ENCODE data around the gene VEGFB.
A peak's percentile ranks its signal among the peaks of the same experiment; 100 is the strongest.
"Not testable (repeated sequence)": the region's sequence is repeated elsewhere in the genome, so short reads cannot be mapped to it uniquely, and the experiment has no call there.

The VEGFB gene

DNA sequence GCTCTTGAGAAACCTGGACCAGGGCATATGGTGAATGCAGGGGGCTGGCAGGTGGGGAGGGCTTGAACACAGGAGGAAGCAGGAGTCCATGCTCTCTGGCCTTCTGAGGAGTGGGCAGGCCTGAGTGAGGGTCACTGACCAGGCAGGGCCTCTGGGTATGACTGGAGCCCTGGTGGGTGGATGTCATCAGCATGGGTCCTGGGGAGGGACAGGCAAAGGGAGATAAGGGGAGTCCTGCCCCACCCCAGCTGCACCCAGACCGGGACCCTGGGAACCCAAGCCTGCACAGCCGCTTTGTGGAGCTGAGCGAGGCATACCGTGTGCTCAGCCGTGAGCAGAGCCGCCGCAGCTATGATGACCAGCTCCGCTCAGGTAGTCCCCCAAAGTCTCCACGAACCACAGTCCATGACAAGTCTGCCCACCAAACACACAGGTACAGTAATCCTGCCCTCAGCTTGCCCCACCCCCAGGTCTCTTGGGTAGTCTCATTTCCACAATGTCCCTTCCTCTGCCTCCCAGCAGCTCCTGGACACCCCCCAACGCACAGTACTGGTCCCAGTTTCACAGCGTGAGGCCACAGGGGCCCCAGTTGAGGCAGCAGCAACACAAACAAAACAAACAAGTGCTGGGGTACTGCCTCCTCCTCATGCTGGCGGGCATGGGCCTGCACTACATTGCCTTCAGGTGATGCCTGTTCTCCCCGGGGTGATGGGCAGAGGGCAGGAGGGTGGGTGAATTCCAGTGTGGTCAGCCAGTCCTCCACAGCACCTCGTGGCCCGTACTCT lies 2.0 kb upstream of the VEGFB start:
- no peak for FAIRE-seq

DNA sequence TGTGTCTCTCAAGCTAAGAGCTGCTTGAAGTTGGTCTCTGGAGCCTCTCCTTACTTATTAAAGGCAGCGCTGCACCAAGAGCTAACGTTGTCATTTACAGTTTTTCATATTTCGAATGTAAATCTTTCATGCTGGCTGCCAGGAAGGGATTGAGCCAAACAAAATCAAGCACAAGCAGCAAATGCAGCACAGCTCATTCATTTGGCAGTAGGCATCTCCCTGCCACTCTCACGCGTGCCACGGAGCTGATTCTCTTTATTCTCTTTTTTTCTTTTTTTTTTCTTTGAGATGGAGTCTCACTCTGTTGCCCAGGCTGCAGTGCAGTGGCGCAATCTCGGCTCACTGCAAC lies 1.4 kb upstream of the VEGFB start:
- no peak for FAIRE-seq

DNA sequence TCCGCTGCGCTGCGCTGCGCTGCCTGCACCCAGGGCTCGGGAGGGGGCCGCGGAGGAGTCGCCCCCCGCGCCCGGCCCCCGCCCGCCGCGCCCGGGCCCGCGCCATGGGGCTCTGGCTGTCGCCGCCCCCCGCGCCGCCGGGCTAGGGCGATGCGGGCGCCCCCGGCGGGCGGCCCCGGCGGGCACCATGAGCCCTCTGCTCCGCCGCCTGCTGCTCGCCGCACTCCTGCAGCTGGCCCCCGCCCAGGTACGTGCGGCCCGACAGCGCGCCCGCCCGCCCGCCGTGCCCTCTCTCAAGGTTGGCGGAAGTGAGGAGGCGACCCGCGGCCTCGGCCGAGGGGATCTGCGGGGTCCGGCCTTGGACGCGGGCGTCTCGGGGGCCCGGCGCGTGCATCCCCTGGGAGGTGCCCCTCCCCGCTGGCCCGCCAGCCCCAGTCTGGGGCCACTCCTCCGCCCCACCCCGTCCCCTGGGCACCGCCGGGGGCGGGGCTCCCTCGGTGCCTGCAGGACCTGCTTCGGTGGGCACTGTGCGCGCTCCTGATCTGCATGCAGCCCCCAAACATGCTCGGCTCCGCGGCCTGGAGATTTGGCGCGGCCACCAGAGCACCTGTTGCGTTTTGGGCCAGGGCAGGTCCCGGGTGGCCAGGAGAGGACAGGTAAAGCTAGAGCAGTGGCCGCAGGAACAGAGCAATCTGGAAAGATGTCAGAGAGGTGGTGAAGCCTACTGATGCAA lies 429 bp downstream of the VEGFB start:
- FAIRE-seq = no peak

DNA sequence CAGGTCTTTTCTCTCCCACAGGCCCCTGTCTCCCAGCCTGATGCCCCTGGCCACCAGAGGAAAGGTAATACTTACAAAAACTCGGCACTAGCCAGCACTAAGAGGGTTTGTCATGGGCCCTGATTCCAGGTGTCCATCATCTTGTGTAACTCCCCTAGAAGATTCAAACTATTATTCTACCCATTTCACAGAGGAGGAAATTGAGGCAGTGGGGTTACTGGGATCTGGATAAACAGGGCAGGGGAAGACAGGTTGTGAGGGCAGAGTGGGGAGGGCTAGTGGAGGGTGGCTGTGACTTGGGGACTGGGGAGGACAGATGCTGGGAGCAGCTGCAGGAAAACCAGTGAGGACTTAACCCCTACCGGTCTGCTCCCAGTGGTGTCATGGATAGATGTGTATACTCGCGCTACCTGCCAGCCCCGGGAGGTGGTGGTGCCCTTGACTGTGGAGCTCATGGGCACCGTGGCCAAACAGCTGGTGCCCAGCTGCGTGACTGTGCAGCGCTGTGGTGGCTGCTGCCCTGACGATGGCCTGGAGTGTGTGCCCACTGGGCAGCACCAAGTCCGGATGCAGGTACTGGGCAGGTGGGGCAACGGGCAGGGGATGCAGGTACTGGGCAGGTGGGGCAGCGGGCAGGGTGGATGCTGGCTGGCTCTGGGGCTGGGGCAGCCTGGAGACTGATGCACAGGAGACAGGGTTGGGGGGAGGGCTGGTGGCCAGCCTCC lies 1.2 kb downstream of the VEGFB start:
- no peak for FAIRE-seq

DNA sequence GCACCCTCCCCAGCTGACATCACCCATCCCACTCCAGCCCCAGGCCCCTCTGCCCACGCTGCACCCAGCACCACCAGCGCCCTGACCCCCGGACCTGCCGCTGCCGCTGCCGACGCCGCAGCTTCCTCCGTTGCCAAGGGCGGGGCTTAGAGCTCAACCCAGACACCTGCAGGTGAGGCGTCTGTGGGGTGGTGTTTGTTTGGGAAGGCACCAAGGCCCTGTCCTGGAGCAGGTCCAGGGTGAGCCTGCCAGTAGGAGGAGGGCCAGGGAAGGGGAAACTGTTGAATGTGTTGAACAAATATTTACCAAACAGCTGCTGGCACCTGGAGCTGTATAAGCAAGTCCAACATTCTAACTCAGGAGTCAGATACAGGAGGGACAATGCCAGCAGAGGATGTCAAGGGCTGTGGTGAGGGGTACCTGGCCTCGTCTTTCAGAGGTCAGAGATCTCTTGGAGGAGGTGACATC lies 3.1 kb downstream of the VEGFB start:
- FAIRE-seq = no peak

DNA sequence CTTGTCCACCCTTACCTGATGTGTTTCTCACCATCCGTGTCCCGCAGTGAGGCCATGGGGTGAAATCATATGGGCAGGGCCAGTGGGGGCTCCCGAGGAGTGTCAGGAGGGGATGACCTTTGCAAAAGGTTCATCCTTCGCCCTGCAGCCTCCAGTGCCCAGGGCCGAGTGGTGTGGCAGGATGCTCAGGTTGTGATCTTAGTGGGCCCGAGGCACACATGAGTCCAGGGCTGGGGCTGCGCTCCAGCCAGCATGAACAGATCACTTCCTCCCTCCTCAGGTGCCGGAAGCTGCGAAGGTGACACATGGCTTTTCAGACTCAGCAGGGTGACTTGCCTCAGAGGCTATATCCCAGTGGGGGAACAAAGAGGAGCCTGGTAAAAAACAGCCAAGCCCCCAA lies 3.7 kb downstream of the VEGFB start:
- FAIRE-seq = no peak

DNA sequence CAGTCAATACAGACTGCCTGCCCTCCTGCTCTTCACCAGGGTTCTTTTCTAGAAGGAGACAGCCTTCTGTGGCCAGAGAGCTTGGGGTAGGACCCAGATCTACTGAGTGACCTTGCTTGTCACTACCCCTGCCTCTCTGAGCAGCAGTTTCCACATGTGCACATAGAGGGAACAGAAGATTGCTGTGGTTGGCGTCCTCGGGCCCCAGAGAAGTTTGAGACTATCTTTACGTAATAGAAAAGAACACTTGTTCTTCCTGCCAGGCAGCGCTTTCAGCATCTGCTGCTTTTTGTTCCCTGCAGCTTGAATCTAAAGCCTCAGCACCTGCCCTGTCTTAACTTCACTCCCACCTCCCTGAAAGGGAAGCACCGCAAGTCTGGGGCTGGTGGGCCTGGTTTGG lies 4.6 kb downstream of the VEGFB start:
- FAIRE-seq = no peak

DNA sequence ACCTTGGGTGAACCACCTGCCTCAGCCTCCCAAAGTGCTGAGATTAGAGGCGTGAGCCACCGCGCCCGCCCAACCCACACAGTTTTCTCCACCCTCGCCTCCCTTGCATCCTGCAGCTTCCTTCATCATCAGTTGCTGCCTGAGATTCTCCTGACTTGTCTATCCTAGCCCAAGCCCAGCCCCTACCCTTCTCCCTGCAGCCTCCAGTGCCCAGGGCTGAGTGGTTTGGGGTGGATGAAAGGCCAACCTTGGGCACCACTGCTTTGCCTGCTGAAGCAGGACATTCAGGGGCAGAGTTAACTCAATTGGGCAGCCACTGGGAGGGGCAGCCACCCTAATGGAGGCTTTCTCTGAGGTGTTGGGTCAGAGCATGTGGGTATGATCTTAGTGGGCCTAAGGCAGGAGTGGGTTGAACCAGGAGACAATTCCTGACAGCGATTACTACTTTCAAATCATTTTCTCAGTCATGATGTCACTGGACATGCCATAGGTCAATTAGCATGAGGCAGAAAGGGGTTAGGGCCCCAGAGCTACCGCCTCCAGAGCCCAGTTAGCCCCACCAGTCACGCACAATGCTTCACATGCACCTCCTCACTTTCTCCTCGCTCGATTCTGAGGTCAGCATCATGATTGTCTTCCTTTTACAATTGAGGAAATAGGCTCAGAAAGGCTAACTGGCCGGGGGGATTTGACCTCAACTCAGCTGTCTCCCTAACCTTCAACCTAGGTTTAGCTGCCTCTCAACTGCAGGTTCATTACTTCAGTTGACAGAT lies 5.5 kb downstream of the VEGFB start:
- no peak for FAIRE-seq

DNA sequence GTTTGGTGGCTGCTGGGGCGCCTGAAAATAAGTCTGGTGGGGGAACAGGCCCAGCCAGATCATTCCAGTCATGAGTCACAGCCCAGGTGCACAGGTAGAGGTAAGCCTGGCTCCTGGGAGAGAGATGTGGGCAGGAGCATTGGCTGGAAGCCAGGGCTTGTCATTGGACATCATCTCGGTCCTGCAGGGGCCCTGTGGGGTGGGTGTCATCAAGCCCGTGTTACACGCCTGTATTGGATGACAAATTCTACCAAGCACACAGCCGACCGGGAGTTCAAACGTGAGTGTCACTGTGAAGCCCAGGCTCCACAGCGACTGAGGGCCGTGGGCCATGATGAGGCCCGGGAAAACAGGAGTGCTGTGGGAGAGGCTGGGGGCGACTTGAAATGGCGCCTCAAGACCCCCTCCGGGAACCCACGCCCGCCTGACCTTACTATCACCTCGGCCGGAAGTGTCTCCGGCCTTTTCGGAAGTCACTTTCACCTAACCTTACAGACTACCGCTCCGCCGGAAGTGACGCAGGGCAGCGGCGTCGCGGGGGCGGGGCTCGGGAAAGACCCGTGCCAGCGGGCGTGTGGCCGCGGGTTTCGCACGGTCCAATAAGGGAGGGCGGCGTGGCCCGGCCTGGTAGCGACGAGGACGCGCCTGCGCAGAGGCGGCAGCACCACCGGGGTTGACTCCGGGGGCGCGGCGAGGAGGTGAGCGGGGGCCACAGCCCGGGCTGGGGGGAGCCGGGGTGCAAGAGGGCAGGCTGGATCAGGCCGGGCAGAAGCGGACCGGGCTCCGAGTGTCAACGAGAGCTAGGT lies 6.3 kb downstream of the VEGFB start, which contains the start of gene FKBP2:
Gene FKBP2 (plus strand): TSS at position 661 of the 806 bp plus-strand sequence. CDS start 1,293 bp downstream, outside the sequence.
- no peak for FAIRE-seq

DNA sequence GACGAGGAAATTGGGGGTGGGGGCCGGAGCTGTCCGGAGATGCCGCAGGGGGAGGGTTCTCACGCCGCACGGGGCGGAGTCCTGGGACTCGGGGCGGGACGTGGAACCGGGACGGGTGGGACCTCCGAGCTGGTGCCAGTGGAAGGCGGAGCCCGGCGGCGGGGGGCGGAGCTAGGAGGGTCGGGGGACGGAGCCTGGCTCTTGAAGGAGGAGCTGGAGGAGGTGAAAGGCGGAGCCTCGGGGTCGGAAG lies 6.8 kb downstream of the VEGFB start:
- FAIRE-seq = no peak

DNA sequence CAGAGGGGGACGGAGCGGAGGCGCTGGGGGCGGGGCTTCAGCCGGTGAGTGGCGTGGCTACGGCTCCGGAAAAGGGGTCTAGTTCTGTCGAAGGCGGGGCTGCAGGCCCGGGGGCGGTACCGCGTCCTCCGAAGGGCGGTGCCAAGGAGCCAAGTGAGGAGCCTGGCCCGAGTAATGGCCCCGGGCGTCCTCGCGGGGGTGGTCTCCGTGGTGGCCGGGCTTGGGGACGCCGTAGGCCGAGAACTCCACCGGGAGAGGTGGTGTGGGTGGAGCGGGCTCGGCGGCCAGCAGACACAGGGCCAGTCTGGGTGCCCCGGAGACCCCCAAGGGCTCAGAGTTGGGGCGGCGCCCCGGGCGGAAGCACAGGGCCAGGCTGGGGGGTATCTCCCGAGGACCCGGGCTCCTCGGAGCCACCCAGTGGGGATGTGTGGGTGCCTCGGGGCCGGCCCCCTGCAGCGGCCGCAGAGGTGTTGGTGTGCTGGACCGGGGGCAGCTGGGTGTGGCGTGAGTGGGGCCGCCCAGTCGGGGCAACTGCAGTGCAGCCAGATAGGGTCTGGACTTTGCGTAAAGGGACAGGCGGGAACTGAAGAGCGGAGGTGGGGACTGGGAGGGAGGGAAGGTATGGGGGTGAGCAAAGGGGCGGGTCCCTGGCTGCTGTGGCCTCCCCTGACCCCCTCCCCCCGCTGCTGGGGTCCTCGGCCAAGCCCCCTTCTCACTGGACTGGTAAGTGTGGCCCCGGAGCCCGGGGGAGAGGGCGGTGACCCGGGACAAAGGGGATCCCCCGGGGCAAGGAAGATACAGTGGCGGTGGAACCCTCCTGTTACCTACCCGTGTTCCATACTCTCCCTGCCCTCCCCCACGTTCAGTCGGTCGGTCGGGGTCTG lies 7.3 kb downstream of the VEGFB start:
- peak; percentile 46 for FAIRE-seq

DNA sequence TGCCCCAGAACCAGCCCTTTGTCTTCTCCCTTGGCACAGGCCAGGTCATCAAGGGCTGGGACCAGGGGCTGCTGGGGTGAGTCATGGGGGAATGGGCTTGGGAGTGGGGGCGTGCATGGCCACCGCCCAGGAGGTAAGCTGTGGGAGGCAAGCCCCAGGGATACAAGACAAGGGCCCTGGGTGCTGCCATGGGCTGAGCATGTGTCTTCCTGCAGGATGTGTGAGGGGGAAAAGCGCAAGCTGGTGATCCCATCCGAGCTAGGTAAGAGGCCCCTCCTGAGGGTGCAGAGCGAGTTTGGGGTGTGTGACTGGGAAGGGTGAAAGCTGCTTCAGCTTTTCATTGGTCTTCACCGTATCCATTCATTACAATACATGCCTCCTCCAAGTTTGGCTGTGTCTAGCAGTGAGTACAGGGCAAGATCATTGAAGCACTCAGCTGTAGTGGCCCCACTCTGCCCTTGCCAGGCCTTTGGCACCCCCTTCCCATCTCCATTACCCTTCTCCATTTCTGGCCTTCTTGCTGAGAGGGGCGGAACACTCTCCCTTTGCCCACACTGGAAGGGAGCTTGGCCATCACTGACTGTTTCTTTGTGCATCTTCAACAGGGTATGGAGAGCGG lies 9.0 kb downstream of the VEGFB start:
- no peak for FAIRE-seq

DNA sequence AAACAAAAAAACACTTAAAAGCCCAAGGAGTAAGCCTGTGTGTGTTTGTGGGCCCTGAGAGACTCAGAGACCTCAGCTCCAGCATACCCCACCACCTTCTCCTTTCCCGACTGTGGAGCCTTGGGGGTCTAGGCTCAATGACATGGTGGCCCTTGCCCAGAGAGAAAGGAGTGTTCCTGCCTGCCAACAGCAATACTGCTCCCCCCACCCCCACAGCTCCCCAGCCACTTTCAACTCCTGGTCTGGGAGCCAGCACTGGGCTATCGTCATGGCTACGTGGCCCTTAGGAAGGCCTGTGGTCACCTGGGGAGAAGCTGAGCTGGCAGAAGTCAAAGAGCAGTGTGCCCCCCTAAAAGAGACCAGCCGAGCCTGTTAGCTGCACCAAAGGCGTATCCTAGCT lies 9.7 kb downstream of the VEGFB start:
- FAIRE-seq = no peak

DNA sequence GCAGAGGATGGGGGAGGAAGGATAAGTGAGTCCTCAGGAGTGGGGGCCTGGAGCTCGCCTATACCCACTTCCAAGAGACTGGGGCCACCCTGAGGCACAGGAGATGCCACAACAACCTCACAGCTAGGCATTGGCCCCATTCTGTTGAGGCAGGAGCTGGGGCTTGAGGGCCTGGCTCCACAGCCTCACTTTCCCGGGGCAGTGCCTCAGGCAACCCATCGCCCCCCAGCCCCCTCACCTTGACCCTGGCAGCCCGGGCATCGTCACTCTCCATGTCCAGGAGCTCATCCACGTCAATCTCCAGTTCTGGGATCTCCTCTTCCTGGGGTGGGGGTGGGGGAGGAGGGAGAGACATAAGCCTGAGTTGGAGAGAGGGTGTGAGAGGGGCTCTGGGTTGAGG lies 10.6 kb downstream of the VEGFB start:
- FAIRE-seq = no peak

DNA sequence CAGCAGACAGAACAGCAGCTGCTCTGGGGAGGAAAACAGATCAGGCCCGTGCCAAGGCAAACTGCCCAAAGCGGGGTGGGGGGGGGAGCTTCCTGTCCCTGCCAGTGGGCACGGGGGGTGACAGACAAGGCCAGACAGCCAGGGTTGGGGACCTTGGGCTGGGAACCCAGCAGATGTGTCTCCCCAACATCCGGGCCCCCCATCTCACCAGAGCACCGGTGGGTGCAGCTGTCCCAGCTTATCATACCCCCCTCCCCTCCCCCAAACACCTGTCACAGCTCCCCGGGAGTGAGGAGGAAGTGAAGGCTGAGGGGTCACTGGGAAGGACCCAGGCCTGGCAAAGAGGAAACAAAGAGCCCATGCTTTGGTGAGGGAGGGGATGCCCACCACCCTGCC lies 11.0 kb downstream of the VEGFB start:
- FAIRE-seq = no peak

DNA sequence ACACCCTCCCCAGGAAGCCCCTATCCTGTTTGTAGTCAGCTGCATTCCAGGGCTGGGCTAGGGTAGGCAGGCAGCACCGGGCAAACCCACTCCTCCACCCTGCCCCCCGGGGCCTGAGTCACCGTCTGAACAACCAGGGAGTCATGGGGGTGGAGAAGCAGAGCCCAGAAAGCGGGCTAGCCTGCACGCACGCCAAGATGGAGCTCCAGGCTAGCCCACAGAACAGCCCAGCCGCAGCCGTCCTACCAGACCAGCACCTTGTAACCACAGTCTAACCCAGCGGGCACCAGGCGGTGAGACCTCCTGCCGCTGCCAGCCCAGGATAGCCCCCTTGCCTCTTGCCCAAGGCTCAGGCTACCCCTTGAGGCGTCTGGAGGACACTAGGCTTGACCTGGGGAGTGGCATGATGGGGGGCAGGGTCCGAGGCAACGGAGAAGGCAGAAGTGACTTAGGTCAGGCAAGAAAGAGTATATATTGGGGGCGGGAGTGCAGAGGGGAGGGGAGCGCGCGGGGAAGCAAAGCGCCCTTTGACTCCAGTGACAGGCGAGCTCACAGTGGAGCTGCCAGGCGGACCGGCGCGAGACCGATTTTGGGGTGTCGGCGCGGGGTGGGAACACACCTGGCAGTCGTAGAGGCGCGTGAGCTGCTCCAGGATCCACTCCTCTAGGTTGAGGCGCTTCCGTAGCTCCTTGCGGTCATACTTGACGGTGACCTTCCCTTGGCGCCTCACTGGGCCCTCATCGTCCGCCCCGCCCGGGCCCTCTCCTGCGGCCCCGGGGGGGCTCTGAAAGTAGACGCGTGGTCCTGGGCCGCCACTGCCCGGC lies 11.6 kb downstream of the VEGFB start:
- no peak for FAIRE-seq

DNA sequence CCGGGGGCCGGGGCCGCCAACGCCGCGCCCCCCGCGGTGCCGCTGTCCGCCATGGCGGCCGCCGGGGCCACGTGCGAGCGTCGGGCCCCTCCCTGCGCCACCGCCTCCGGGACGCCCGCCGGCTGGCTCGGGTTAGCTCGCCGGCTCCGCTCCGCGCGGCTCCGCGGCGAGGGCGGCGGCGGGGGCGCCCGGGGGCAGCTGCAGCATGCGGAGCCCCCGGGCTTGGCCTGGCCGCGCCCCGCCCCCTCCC lies 12.2 kb downstream of the VEGFB start:
- not testable (repeated sequence) for FAIRE-seq

DNA sequence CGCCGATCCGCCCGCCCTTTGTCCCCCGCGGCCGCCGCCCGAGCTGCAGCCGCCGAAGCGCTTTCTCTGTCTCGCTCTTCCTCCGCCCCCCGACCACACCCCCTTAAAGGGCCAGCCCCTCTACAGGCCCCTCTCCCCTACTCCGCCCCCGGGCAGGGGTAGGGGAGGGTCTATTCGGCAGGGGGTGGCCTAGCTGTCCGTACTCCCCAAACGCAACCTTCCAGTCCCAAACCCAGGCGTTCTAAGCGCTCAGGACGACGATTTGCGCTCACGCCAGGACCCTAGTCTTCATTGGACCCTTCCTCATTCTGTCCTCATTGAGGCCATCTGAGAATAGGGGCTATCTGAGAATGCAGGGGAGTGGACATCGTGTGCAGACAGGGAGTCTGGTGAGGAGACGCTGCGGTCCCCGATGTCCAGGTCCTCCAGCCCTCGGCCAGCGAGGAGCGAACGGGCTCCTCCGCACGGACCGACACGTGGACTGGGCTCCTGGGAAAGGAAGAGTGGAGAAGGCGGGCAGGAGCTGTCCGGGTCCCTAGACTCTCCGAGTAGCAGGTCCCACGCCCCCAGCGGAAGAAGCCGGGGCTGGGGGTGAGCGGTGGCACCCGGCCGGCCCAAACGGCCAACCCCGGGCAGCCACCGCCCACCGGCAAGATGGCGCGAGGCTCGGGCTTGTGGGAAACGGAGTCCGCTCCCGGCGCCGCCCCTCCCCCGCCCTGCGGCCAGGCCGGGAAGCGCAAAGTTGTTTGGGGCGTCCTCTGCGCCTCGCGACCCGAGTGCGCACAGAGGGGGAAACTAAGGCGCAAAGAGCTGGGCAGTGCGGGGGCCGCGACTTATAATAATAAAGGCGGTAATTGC lies 12.7 kb downstream of the VEGFB start, which contains the start of gene PPP1R14B:
Gene PPP1R14B (minus strand): TSS at position 73 of the 858 bp plus-strand sequence. CDS start 270 bp downstream, outside the sequence.
- FAIRE-seq = no peak

All from endometrium (tissue), 2 donors.